ENCODE measurements around the gene ADAMTSL3.
"Not testable (repeated sequence)": the region's sequence is repeated elsewhere in the genome, so short reads cannot be mapped to it uniquely, and the experiment has no call there.

GRCh38 chr15:84078038-84078437 lies 424.1 kb downstream of the ADAMTSL3 start:
- not testable (repeated sequence) for TF ChIP-seq CTCF (IDR thresholded peaks at IDR 0.05; ENCODE audit: insufficient read depth, low read depth, low read length); EZH2 (IDR thresholded peaks at IDR 0.05; ENCODE audit: insufficient read depth, low read length)

All from astrocyte (in vitro differentiated cells and primary cell).